ENCODE results near the gene ANKH. TPM values are rescaled to one million over a fixed set of nuclear protein-coding genes. Genes with fewer than 3 reads are reported as not detected.

The ANKH gene
- total RNA-seq, 1 donor from 2014 or later: 0.19 TPM

- no peak overlapping the region for H3K9ac ChIP-seq
- H3K79me2 ChIP-seq (ENCODE audit: low read depth): no peaks in the 10 kb centered on the region
- no peaks in the 10 kb centered on the region for H3K27me3 ChIP-seq
- H3K27ac ChIP-seq: no peak overlapping the region
- Mint-ChIP-seq H3K27me3 (ENCODE audit: insufficient read depth, low read depth) (peaks cover 2% of the 10 kb centered on the region), H3K27ac (no peak overlapping the region), H3K9me3 (no peaks in the 10 kb centered on the region), H3K36me3 (no peaks in the 10 kb centered on the region), H3K4me3 (no peak overlapping the region), H3K4me1 (no peaks in the 10 kb centered on the region)
- no peak overlapping the region for H3K4me2 ChIP-seq
- no peaks in the 10 kb centered on the region for H3F3A ChIP-seq (ENCODE audit: low read depth)
- peaks cover 9% of the 10 kb centered on the region for H3K4me1 ChIP-seq
- no peak for DNase-seq (ENCODE audit: low spot score)
- H3K4me3 ChIP-seq: no peak overlapping the region
- H4K20me1 ChIP-seq (ENCODE audit: low read depth): no peaks in the 10 kb centered on the region
- H3K36me3 ChIP-seq: no peaks in the 10 kb centered on the region
- no peaks in the 10 kb centered on the region for H3K9me3 ChIP-seq (ENCODE audit: low read depth)
- no peak overlapping the region for H2AFZ ChIP-seq (replicated peaks)
- TF ChIP-seq EZH2phosphoT487 (IDR thresholded peaks at IDR 0.05) (no peak), EZH2 (IDR thresholded peaks at IDR 0.05) (no peak)
- TF ChIP-seq, protein P1, sequence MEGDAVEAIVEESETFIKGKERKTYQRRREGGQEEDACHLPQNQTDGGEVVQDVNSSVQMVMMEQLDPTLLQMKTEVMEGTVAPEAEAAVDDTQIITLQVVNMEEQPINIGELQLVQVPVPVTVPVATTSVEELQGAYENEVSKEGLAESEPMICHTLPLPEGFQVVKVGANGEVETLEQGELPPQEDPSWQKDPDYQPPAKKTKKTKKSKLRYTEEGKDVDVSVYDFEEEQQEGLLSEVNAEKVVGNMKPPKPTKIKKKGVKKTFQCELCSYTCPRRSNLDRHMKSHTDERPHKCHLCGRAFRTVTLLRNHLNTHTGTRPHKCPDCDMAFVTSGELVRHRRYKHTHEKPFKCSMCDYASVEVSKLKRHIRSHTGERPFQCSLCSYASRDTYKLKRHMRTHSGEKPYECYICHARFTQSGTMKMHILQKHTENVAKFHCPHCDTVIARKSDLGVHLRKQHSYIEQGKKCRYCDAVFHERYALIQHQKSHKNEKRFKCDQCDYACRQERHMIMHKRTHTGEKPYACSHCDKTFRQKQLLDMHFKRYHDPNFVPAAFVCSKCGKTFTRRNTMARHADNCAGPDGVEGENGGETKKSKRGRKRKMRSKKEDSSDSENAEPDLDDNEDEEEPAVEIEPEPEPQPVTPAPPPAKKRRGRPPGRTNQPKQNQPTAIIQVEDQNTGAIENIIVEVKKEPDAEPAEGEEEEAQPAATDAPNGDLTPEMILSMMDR (IDR thresholded peaks at IDR 0.05): no peak
Observed at GRCh38 chr5:14749579-14750101, 121.9 kb downstream of the ANKH start.

- no peaks in the 10 kb centered on the region for H3F3A ChIP-seq (ENCODE audit: low read depth)
- no peaks in the 10 kb centered on the region for H3K27me3 ChIP-seq
- Mint-ChIP-seq H3K27ac (no peak overlapping the region), H3K4me1 (no peaks in the 10 kb centered on the region), H3K27me3 (ENCODE audit: insufficient read depth, low read depth) (peaks cover 7% of the 10 kb centered on the region), H3K4me3 (no peak overlapping the region), H3K9me3 (no peaks in the 10 kb centered on the region), H3K36me3 (no peaks in the 10 kb centered on the region)
- no peaks in the 10 kb centered on the region for H4K20me1 ChIP-seq (ENCODE audit: low read depth)
- peaks cover 16% of the 10 kb centered on the region for H3K4me1 ChIP-seq
- no peaks in the 10 kb centered on the region for H3K9me3 ChIP-seq (ENCODE audit: low read depth)
- no peak overlapping the region for H3K4me3 ChIP-seq
- DNase-seq (ENCODE audit: low spot score): no peak
- H3K36me3 ChIP-seq: no peaks in the 10 kb centered on the region
- TF ChIP-seq EZH2 (IDR thresholded peaks at IDR 0.05) (no peak), EZH2phosphoT487 (IDR thresholded peaks at IDR 0.05) (no peak)
- TF ChIP-seq, protein P1 (IDR thresholded peaks at IDR 0.05): no peak
- H3K9ac ChIP-seq: no peak overlapping the region
- no peak overlapping the region for H2AFZ ChIP-seq (replicated peaks)
- no peaks in the 10 kb centered on the region for H3K79me2 ChIP-seq (ENCODE audit: low read depth)
- H3K4me2 ChIP-seq: no peak overlapping the region
- H3K27ac ChIP-seq: no peak overlapping the region
Observed at GRCh38 chr5:14748180-14748900, 123.2 kb downstream of the ANKH start.

DNA sequence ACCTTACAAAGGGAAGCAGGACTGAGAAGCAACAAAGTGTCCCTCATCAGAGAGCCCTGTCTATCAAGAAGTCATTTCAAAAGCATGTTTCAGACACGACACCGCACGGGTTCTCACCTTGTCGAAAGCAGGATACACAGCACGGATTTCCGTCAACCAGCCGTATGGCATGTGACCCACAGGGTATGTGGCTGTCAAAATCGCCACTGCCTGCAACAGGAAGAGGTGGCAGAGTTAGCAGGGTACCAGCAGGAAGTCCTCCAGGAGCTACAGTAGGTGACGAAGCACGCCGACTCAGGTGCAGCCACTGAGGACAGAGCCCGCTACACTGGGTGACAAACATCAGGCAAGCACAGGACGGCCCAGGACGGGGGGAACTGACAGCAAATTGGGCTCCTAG is 125.8 kb downstream of the ANKH start:
- Histone ChIP-seq H3K36me3 (no peaks in the 10 kb centered on the region), H3K27ac (no peak overlapping the region), H3K79me2 (ENCODE audit: low read depth) (no peaks in the 10 kb centered on the region), H3K4me2 (no peak overlapping the region), H3K9me3 (ENCODE audit: low read depth) (no peaks in the 10 kb centered on the region), H2AFZ (replicated peaks) (no peak overlapping the region), H3K4me3 (no peak overlapping the region), H3K9ac (no peak overlapping the region), H3K4me1 (peaks cover 28% of the 10 kb centered on the region), H4K20me1 (ENCODE audit: low read depth) (no peaks in the 10 kb centered on the region), H3K27me3 (no peaks in the 10 kb centered on the region), H3F3A (ENCODE audit: low read depth) (no peaks in the 10 kb centered on the region)
- Mint-ChIP-seq H3K36me3 (peaks cover 2% of the 10 kb centered on the region), H3K4me1 (peaks cover 19% of the 10 kb centered on the region), H3K27ac (no peak overlapping the region), H3K4me3 (no peak overlapping the region), H3K27me3 (ENCODE audit: insufficient read depth, low read depth) (peaks cover 7% of the 10 kb centered on the region), H3K9me3 (no peaks in the 10 kb centered on the region)
- DNase-seq (ENCODE audit: low spot score): no peak
- TF ChIP-seq, protein P1 (IDR thresholded peaks at IDR 0.05): no peak
- no peak for TF ChIP-seq EZH2phosphoT487 (IDR thresholded peaks at IDR 0.05)
- TF ChIP-seq EZH2 (IDR thresholded peaks at IDR 0.05): no peak

Measured in neural progenitor cell (in vitro differentiated cells).